ENCODE data around the gene LRRC34.

LRRC34 gene

GRCh38 chr3:169760479-169760878, 52.2 kb downstream of the LRRC34 start:
- DNase-seq = no peak

- no peak for DNase-seq
These were observed 53.4 kb downstream of the LRRC34 start for GRCh38 chr3:169759256-169759655.

- no peak for DNase-seq
These were observed 54.2 kb downstream of the LRRC34 start for GRCh38 chr3:169758359-169758994.

- no peak for DNase-seq
These were observed 57.2 kb downstream of the LRRC34 start for GRCh38 chr3:169755488-169755887.

GRCh38 chr3:169754711-169755110, 58.0 kb downstream of the LRRC34 start:
- no peak for DNase-seq

- DNase-seq = no peak
These were observed 60.8 kb downstream of the LRRC34 start for GRCh38 chr3:169751875-169752274.

GRCh38 chr3:169750665-169751064, 62.0 kb downstream of the LRRC34 start:
- DNase-seq = no peak

- DNase-seq = no peak
These were observed 64.0 kb downstream of the LRRC34 start for GRCh38 chr3:169748670-169749069.

GRCh38 chr3:169746924-169747323, 65.8 kb downstream of the LRRC34 start:
- no peak for DNase-seq

GRCh38 chr3:169744366-169745054, 68.2 kb downstream of the LRRC34 start:
- DNase-seq = no peak

All from NCI-H1092 (cell line).